Activated CD8-positive, alpha-beta T cell treated with anti-CD3 and anti-CD28 coated beads, Interleukin-2, amount 10 ng/mL, durations not matched to agents 7 days and 5 days (primary cell): Measurements from ENCODE around the gene MAGI2. TPM values are rescaled to one million over a fixed set of nuclear protein-coding genes. Genes with fewer than 3 reads are reported as not detected.

Source experiments
- ATAC-seq: fragments of 150-1000 bp; cut with Tn5 transposase; one replicate; pipeline ENCODE4 v1.10.0; 2021; ENCODE audit warnings: moderate library complexity
- CTCF ChIA-PET: fragments of 350-600 bp; sonication (Branson Sonifier 250); formaldehyde crosslinking; loops from one replicate; lab custom pipeline; 2021; ENCODE audit warnings: antibody characterized with exemption; lab: Charles Lee
- POLR2A ChIA-PET: fragments of 350-600 bp; sonication (Branson Sonifier 250); formaldehyde crosslinking; loops from one replicate; lab custom pipeline; 2021; ENCODE audit warnings: antibody characterized with exemption; lab: Charles Lee
- DNase-seq: peaks from one replicate; pipeline ENCODE4 v3.0.0-alpha.2; 2020
- H3K27ac Mint-ChIP-seq: one replicate; pipeline ENCODE4 v1.8.0; 2021; ENCODE audit warnings: mild to moderate bottlenecking, mixed read lengths
- H3K27me3 Mint-ChIP-seq: one replicate; pipeline ENCODE4 v1.8.0; 2021; ENCODE audit warnings: low read depth, mixed read lengths
- H3K36me3 Mint-ChIP-seq: one replicate; pipeline ENCODE4 v1.8.0; 2021; ENCODE audit warnings: low read depth, mixed read lengths
- H3K4me1 Mint-ChIP-seq: one replicate; pipeline ENCODE4 v1.8.0; 2021; ENCODE audit warnings: low read depth, mixed read lengths
- H3K4me3 Mint-ChIP-seq: one replicate; pipeline ENCODE4 v1.8.0; 2021; ENCODE audit warnings: mild to moderate bottlenecking, mixed read lengths
- H3K9me3 Mint-ChIP-seq: one replicate; pipeline ENCODE4 v1.8.0; 2022; ENCODE audit warnings: mixed read lengths; ENCODE audit not compliant: insufficient read depth
- total RNA-seq, 2 experiments: library from RNA; stranded (reverse); gene quantifications; one replicate each; pipeline ENCODE4 v1.2.3, GENCODE V29; 2021

MAGI2 gene
- total RNA-seq, 2 experiments from 2014 or later: 0.05 TPM; not detected in 1

DNA sequence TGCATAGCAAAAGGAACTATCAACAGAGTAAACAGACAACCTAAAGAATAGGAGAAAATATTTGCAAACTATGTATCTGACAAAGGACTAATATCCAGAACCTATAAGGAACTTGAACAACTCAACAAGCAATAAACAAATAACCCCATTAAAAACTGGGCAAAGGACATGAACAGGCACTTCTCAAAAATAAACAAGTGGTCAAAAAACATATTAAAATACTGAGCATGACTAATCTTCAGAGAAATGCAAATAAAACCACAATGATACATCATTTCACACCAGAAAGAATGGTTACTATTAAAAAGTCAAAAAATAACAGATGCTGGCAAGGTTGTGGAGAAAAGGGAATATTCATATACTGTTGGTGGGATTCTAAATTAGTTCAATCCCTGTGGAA is 17.1 kb downstream of the MAGI2 start:
- Mint-ChIP-seq H3K4me1 (no peaks in the 10 kb centered on the region), H3K4me3 (no peak overlapping the region), H3K36me3 (no peaks in the 10 kb centered on the region), H3K27me3 (no peaks in the 10 kb centered on the region), H3K9me3 (no peaks in the 10 kb centered on the region), H3K27ac (no peak overlapping the region)
- ChIA-PET POLR2A (no interaction called here), CTCF (no interaction called here)
- ATAC-seq (no peak), DNase-seq (no peak)

DNA sequence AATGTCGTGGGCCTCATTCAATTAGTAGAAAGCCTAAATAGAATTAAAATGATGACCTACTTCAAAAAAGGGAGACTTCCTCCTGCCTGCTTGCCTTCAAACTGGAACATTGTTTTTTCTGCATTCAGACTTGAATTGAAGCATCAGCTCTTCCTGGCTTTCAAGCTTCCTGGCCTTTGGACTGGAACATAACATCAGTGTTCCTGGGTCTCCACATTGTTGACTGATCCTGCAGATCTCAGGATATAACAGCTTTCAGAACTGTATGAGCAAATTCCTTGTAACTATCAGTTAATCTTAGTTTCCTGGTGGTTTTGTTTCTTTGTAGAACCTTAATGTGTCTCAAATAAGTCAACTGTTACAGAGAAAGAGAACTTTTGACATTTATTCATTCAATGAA is 18.6 kb downstream of the MAGI2 start:
- Mint-ChIP-seq H3K36me3 (no peaks in the 10 kb centered on the region), H3K27ac (no peak overlapping the region), H3K9me3 (no peaks in the 10 kb centered on the region), H3K4me1 (no peaks in the 10 kb centered on the region), H3K27me3 (no peaks in the 10 kb centered on the region), H3K4me3 (no peak overlapping the region)
- ATAC-seq: no peak
- no peak for DNase-seq
- ChIA-PET CTCF (no interaction called here), POLR2A (no interaction called here)

DNA sequence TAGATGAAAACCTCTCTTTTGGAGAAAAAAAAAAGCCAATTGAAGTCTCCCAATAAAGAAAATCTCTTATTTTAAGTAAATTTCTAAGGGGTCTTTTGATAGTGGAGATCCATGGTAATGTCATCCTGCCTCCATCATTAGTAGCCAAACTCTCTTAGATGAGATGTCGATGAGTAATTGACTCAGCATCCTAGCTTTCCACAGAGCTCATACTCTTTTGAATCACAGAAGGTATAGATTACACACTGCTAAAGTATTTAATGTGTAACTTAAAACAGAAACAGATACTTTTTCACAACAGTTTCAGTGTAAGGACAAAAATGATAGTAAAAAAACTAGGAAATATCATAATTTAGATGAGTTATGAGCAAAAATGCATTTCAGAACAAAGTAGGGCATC is 19.4 kb downstream of the MAGI2 start:
- Mint-ChIP-seq H3K4me1 (no peaks in the 10 kb centered on the region), H3K27ac (no peak overlapping the region), H3K27me3 (no peaks in the 10 kb centered on the region), H3K4me3 (no peak overlapping the region), H3K36me3 (no peaks in the 10 kb centered on the region), H3K9me3 (no peaks in the 10 kb centered on the region)
- DNase-seq (no peak), ATAC-seq (no peak)
- CTCF ChIA-PET: no interaction called here
- POLR2A ChIA-PET: no interaction called here

DNA sequence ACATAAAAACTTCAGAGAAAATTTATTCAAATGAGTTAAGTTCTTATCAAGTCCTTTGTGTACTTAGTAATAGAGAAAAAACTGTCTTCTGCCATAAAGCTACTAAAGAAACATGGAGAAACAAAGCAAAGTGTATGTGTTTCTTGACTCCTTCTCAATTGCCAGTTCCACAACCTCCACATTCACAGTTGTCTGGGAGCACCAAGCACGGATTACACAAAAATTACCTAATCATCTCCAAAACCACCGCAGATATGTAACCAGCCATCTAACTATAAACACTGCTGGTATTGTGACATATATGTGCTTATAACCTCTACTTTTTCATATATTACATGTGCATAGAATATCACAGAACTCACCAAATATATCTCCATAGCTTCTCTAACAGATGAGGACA is 23.1 kb downstream of the MAGI2 start:
- H3K36me3 Mint-ChIP-seq: no peaks in the 10 kb centered on the region
- ChIA-PET POLR2A (no interaction called here), CTCF (no interaction called here)
- no peak for ATAC-seq
- DNase-seq: no peak
- H3K27me3 Mint-ChIP-seq: no peaks in the 10 kb centered on the region
- no peak overlapping the region for H3K27ac Mint-ChIP-seq
- H3K9me3 Mint-ChIP-seq: no peaks in the 10 kb centered on the region
- no peak overlapping the region for H3K4me3 Mint-ChIP-seq
- H3K4me1 Mint-ChIP-seq: no peaks in the 10 kb centered on the region

DNA sequence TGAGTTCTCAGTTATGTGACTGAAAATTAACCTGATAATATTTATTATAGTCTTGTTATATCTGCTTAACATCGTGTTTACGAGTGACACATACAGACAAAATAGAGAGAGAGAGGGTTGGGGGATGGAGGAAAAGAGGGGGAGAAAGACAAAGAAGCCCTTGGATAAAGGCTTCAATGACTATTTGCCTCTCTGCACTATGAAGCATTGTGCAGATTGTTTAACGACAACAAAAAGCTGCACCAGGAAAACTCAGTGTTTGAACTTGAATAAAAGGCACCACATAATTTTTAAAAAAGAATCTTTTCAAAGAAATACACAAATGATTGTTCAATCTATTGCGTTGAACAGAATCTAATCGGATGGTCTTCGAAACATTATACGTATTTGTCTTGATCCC is 27.8 kb downstream of the MAGI2 start:
- ATAC-seq: no peak
- Mint-ChIP-seq H3K4me3 (no peak overlapping the region), H3K4me1 (no peaks in the 10 kb centered on the region), H3K36me3 (no peaks in the 10 kb centered on the region), H3K9me3 (no peaks in the 10 kb centered on the region), H3K27me3 (no peaks in the 10 kb centered on the region), H3K27ac (no peak overlapping the region)
- no peak for DNase-seq
- ChIA-PET CTCF (no interaction called here), POLR2A (no interaction called here)

DNA sequence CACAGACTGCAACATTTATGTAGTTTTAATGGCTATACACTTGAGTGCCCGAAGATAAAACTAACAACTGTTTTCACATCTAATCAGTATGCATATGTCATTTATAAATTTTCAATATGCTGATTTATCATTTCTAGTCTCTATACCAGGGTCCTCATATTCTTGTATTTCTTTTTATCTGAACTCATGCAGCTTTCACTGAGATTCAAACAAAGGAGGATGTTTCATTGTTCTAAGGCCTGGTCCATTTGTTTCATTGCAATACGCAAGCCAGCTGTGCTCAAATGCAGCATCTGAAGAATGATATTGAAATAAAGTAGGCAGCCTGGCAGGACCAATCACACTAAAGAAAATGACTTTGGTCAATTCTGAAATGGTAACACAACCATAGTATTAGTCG is 31.7 kb downstream of the MAGI2 start:
- Mint-ChIP-seq H3K4me3 (no peak overlapping the region), H3K27ac (no peak overlapping the region), H3K36me3 (no peaks in the 10 kb centered on the region), H3K4me1 (no peaks in the 10 kb centered on the region), H3K9me3 (no peaks in the 10 kb centered on the region), H3K27me3 (no peaks in the 10 kb centered on the region)
- CTCF ChIA-PET: no interaction called here
- no peak for DNase-seq
- POLR2A ChIA-PET: no interaction called here
- ATAC-seq: no peak

DNA sequence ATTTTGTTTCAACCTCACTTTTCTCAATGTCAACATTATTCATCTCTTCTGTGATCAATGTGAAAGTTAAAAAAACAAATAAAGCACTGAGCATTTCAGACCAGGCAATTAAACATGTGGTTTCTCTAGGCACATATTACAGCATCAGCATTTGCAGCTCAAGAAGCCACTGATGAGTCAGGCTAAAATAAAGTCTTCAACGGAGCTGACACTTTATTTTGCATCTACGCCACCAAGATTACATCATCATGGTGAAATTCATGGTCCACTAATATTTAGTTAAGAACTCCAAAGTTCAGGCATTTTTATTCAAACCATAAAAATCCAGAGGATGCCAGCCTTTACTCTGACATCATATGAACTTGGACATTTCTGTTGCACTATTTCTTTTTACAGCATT is 33.0 kb downstream of the MAGI2 start:
- POLR2A ChIA-PET: no interaction called here
- H3K4me1 Mint-ChIP-seq: no peaks in the 10 kb centered on the region
- no peak for DNase-seq
- no peak overlapping the region for H3K27ac Mint-ChIP-seq
- no peaks in the 10 kb centered on the region for H3K9me3 Mint-ChIP-seq
- H3K36me3 Mint-ChIP-seq: no peaks in the 10 kb centered on the region
- no peak for ATAC-seq
- no peaks in the 10 kb centered on the region for H3K27me3 Mint-ChIP-seq
- no peak overlapping the region for H3K4me3 Mint-ChIP-seq
- CTCF ChIA-PET: no interaction called here

DNA sequence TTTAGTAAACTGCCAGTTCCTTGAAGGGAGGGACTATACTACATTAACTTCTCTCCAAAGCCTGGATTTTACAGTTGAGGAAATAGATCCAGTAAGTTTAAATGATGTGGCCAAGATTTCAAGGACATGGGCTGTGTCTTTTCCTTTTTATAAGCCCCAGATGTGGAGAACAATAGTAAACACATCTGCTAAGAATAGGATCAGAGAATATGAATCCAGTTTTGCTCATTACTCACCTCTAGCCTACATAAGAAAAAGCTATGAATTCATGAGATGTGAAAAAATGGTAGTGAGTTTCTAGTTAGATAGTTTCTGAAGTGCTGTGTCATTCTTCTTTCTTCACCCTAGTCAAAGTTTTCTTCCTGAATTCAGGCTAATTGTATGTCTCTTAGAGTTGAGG is 38.6 kb downstream of the MAGI2 start:
- no peaks in the 10 kb centered on the region for H3K36me3 Mint-ChIP-seq
- ATAC-seq (no peak), DNase-seq (no peak)
- H3K4me1 Mint-ChIP-seq: no peaks in the 10 kb centered on the region
- ChIA-PET CTCF (no interaction called here), POLR2A (no interaction called here)
- H3K27ac Mint-ChIP-seq: no peak overlapping the region
- no peak overlapping the region for H3K4me3 Mint-ChIP-seq
- no peaks in the 10 kb centered on the region for H3K27me3 Mint-ChIP-seq
- H3K9me3 Mint-ChIP-seq: no peaks in the 10 kb centered on the region

DNA sequence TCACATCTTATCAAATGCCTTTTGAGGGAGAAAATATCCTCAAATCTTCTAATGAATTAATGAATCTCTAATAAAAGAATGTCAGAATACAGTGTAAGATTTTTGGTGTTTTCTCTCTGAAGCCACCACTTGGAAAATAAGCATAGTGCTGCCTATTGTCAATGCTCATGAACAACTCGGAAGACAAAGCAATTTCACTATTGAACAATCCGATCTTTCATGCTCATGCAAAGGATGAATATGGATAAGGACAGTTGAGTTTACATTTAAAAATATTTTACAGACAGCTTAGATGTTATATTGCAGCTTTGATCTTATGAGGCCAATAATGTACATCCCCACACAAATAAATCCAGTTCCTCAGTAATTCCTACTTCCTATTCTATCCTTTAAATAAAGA is 40.6 kb downstream of the MAGI2 start:
- Mint-ChIP-seq H3K27ac (no peak overlapping the region), H3K4me3 (no peak overlapping the region), H3K9me3 (no peaks in the 10 kb centered on the region), H3K4me1 (no peaks in the 10 kb centered on the region), H3K36me3 (no peaks in the 10 kb centered on the region), H3K27me3 (no peaks in the 10 kb centered on the region)
- DNase-seq (no peak), ATAC-seq (no peak)
- POLR2A ChIA-PET: no interaction called here
- CTCF ChIA-PET: no interaction called here

DNA sequence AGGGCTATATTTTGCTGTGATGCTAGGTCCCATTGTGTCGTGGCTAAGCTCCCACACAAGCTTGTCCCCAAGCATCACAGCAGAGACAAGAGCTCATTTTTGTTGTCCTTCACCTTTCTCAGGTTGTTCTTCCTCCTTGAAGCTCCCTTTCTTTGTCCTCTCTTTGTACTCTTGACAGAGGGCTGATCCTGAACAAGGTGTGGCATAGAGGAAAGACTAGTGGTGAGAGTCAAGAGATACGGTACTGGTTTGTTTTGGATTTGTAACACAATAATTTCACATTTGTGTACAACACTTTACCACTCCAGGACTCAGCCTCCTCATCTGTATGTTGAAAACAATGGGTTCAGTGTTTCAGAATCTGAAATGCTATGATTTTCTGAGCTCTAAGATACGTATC is 41.0 kb downstream of the MAGI2 start:
- no peak for ATAC-seq
- DNase-seq: no peak
- ChIA-PET POLR2A (no interaction called here), CTCF (no interaction called here)
- H3K9me3 Mint-ChIP-seq: no peaks in the 10 kb centered on the region
- H3K36me3 Mint-ChIP-seq: no peaks in the 10 kb centered on the region
- H3K4me1 Mint-ChIP-seq: no peaks in the 10 kb centered on the region
- H3K27me3 Mint-ChIP-seq: no peaks in the 10 kb centered on the region
- no peak overlapping the region for H3K4me3 Mint-ChIP-seq
- H3K27ac Mint-ChIP-seq: no peak overlapping the region

DNA sequence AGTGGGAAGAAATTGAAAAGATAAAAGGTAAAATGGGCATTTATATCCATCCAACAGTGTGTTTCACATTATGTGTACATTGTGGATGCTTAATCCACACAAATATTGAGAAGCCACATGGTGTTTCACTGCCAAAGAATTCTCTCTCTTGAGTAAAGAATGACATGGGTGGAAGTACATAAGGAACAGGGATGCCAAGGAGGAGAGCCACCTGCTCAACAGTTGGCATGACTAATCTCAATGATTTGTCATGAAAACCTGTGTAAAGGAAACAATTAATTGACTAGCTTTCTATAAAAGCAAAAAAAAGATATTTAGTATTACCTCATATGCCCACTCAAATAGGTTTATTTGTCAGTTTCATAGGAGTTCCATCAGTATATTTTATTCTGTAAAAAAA is 43.1 kb downstream of the MAGI2 start:
- Mint-ChIP-seq H3K27ac (no peak overlapping the region), H3K9me3 (no peaks in the 10 kb centered on the region), H3K4me3 (no peak overlapping the region), H3K27me3 (no peaks in the 10 kb centered on the region), H3K4me1 (no peaks in the 10 kb centered on the region), H3K36me3 (no peaks in the 10 kb centered on the region)
- ChIA-PET POLR2A (no interaction called here), CTCF (no interaction called here)
- ATAC-seq: no peak
- DNase-seq: no peak

DNA sequence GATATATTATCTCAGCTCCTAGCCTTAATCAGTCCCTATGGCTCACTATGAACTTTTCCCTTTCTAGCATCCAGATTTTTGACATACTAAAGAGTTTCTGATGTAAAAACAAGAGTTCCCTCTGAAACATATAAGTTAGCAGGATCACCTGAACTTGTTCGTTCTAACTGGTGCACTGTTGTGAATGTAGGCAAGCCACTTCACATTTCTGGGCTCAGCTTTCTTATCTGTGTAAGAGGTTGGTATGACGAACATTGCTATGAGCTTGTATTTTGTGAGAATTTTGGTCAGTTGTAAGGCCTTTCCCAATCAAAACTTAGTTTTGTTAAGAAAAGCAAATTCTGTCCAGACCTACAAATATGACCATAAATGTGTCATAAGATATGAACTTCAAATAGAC is 46.1 kb downstream of the MAGI2 start:
- no peak for ATAC-seq
- H3K9me3 Mint-ChIP-seq: no peaks in the 10 kb centered on the region
- ChIA-PET CTCF (no interaction called here), POLR2A (no interaction called here)
- H3K36me3 Mint-ChIP-seq: no peaks in the 10 kb centered on the region
- no peaks in the 10 kb centered on the region for H3K27me3 Mint-ChIP-seq
- no peak overlapping the region for H3K4me3 Mint-ChIP-seq
- no peak overlapping the region for H3K27ac Mint-ChIP-seq
- H3K4me1 Mint-ChIP-seq: no peaks in the 10 kb centered on the region
- no peak for DNase-seq

DNA sequence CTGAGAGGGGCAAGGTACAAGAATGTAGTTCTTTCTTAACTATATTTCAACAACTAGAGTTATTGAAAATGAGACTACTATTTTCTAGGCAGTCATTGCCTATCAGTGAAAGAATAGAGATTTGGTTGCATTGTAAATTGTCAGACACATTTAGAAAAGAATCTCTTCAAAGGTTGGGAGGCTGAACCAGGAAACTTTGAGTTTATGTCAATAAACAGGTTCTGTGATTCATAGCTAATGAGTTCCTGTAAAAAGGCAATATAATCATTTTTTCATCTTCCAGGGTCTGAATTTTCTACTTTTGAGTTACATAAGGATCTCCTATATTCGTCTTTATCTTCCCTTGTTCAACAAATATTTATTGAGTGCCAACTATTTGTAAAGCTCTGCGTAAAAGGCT is 47.1 kb downstream of the MAGI2 start:
- no peaks in the 10 kb centered on the region for H3K4me1 Mint-ChIP-seq
- H3K36me3 Mint-ChIP-seq: no peaks in the 10 kb centered on the region
- ATAC-seq (no peak), DNase-seq (no peak)
- H3K27me3 Mint-ChIP-seq: no peaks in the 10 kb centered on the region
- CTCF ChIA-PET: no interaction called here
- no peaks in the 10 kb centered on the region for H3K9me3 Mint-ChIP-seq
- POLR2A ChIA-PET: interaction anchor here (0.7 kb wide), 1 partner anchor 1184 kb away, joined by 3 read pairs; no protein-coding TSS in a partner anchor
- no peak overlapping the region for H3K4me3 Mint-ChIP-seq
- H3K27ac Mint-ChIP-seq: no peak overlapping the region
